Gastroesophageal sphincter (tissue), 3 donors: ENCODE measurements around the gene AKAP6.

Source experiments
- CTCF ChIP-seq, 4 experiments: fragments of 200-600 bp in 2 of 4; fragments of 450-650 bp in 2 of 4; sonication (generic) in 1 of 4; IDR thresholded peaks; one replicate each; pipeline ENCODE4 v1.5.1; 2017 to 2019; ENCODE audit warnings: antibody characterized with exemption in 4 of 4, mild to moderate bottlenecking in 2 of 4, moderate library complexity in 2 of 4
- POLR2A ChIP-seq, 2 donors: fragments of 450-650 bp; IDR thresholded peaks; one replicate each; pipeline ENCODE4 v1.6.1; 2017; ENCODE audit warnings: antibody characterized with exemption in 2 of 2, mild to moderate bottlenecking in 2 of 2, moderate library complexity in 1 of 2
- POLR2AphosphoS5 ChIP-seq: sonication (generic); formaldehyde crosslinking; IDR thresholded peaks from one replicate; pipeline ENCODE4 v1.6.1; 2017; ENCODE audit warnings: antibody characterized with exemption

GRCh38 chr14:32375663-32376062 lies 46.6 kb downstream of the AKAP6 start:
- TF ChIP-seq CTCF (IDR thresholded peaks at IDR 0.05) (no peak), POLR2AphosphoS5 (no peak), POLR2A (IDR thresholded peaks at IDR 0.05) (no peak)
